Activated CD4-positive, alpha-beta T cell treated with anti-CD3 and anti-CD28 coated beads, Interleukin-2, amount 10 ng/mL, durations not matched to agents 24 days and 14 days (primary cell): Measurements from ENCODE around the gene TRIP6. TPM values are rescaled to one million over a fixed set of nuclear protein-coding genes. Genes with fewer than 3 reads are reported as not detected.
A peak's percentile ranks its signal among the peaks of the same experiment; 100 is the strongest.

ENCODE experiments used
- DNase-seq: peaks from one replicate; pipeline ENCODE4 v3.0.0; 2022
- H3K27ac Mint-ChIP-seq: one replicate; pipeline ENCODE4 v1.8.0; 2022; ENCODE audit warnings: mild to moderate bottlenecking, mixed read lengths
- H3K27me3 Mint-ChIP-seq: one replicate; pipeline ENCODE4 v1.8.0; 2022; ENCODE audit warnings: mixed read lengths
- H3K36me3 Mint-ChIP-seq: one replicate; pipeline ENCODE4 v1.8.0; 2022; ENCODE audit warnings: low read depth, mild to moderate bottlenecking, mixed read lengths
- H3K4me1 Mint-ChIP-seq: one replicate; pipeline ENCODE4 v1.8.0; 2021; ENCODE audit warnings: mixed read lengths
- H3K4me3 Mint-ChIP-seq: one replicate; pipeline ENCODE4 v1.8.0; 2022; ENCODE audit warnings: mild to moderate bottlenecking, moderate library complexity, mixed read lengths
- H3K9me3 Mint-ChIP-seq: one replicate; pipeline ENCODE4 v1.8.0; 2021; ENCODE audit warnings: mixed read lengths
- intact Hi-C: fragments of 100-400 bp; cut with micrococcal nuclease; formaldehyde crosslinking; loops from one replicate; pipeline ENCODE4 v1.15.1; 2023
- total RNA-seq: library from RNA; stranded (reverse); gene quantifications from 2 replicates; pipeline ENCODE4 v1.2.3, GENCODE V29; 2022

Gene TRIP6
- total RNA-seq, 1 donor from 2014 or later, result 42.7 TPM

- Mint-ChIP-seq H3K36me3 (peaks cover 79% of the 10 kb centered on the region), H3K4me3 (peak overlapping the region; percentile 10), H3K27me3 (no peaks in the 10 kb centered on the region), H3K9me3 (no peaks in the 10 kb centered on the region), H3K27ac (peak overlapping the region; percentile 69), H3K4me1 (peaks cover 36% of the 10 kb centered on the region)
- intact Hi-C loops, result no loop called here
- DNase-seq, result no peak
Observed at GRCh38 chr7:100884736-100885439, 17.7 kb downstream of the TRIP6 start.

GRCh38 chr7:100885440-100886141 lies 18.4 kb downstream of the TRIP6 start:
- intact Hi-C loops, result no loop called here
- DNase-seq, result no peak
- Mint-ChIP-seq H3K27ac (peak overlapping the region; percentile 57), H3K4me3 (peak overlapping the region; percentile 10), H3K27me3 (peaks cover 4% of the 10 kb centered on the region), H3K9me3 (no peaks in the 10 kb centered on the region), H3K36me3 (peaks cover 74% of the 10 kb centered on the region), H3K4me1 (peaks cover 40% of the 10 kb centered on the region)

GRCh38 chr7:100886142-100886935 lies 19.2 kb downstream of the TRIP6 start:
- Mint-ChIP-seq H3K36me3 (peaks cover 68% of the 10 kb centered on the region), H3K4me1 (peaks cover 43% of the 10 kb centered on the region), H3K4me3 (peak overlapping the region; percentile 83), H3K27ac (peak overlapping the region; percentile 84), H3K9me3 (no peaks in the 10 kb centered on the region), H3K27me3 (peaks cover 6% of the 10 kb centered on the region)
- DNase-seq, result peak; percentile 56
- intact Hi-C loops, result no loop called here

GRCh38 chr7:100886936-100887515 lies 19.8 kb downstream of the TRIP6 start:
- peak; percentile 73 for DNase-seq
- peaks cover 47% of the 10 kb centered on the region for H3K4me1 Mint-ChIP-seq
- intact Hi-C loops, result no loop called here

GRCh38 chr7:100887516-100888290 lies 20.5 kb downstream of the TRIP6 start:
- H3K36me3 Mint-ChIP-seq, result peaks cover 57% of the 10 kb centered on the region
- intact Hi-C loops, result no loop called here

More at GRCh38 chr7:100886936-100887515, 19.8 kb downstream of the TRIP6 start:
- Mint-ChIP-seq H3K36me3 (peaks cover 62% of the 10 kb centered on the region), H3K9me3 (no peaks in the 10 kb centered on the region), H3K27ac (peak overlapping the region; percentile 87), H3K27me3 (peaks cover 13% of the 10 kb centered on the region), H3K4me3 (peak overlapping the region; percentile 83)

GRCh38 chr7:100888291-100888987 lies 21.3 kb downstream of the TRIP6 start:
- Mint-ChIP-seq H3K4me1 (peaks cover 44% of the 10 kb centered on the region), H3K36me3 (peaks cover 51% of the 10 kb centered on the region), H3K4me3 (peak overlapping the region; percentile 83), H3K9me3 (no peaks in the 10 kb centered on the region), H3K27ac (peak overlapping the region; percentile 87), H3K27me3 (peaks cover 24% of the 10 kb centered on the region)
- DNase-seq, result peak; percentile 64
- intact Hi-C loops, result no loop called here

More at GRCh38 chr7:100887516-100888290, 20.5 kb downstream of the TRIP6 start:
- Mint-ChIP-seq H3K9me3 (no peaks in the 10 kb centered on the region), H3K27ac (peak overlapping the region; percentile 87), H3K4me3 (peak overlapping the region; percentile 83), H3K27me3 (peaks cover 20% of the 10 kb centered on the region), H3K4me1 (peaks cover 48% of the 10 kb centered on the region)
- peak; percentile 89 for DNase-seq

- intact Hi-C loops, result loop anchor here (1.0 kb wide), 1 partner anchor 14 kb away; the partner anchor contains the start of gene SRRT
- Mint-ChIP-seq H3K4me3 (peak within 1 kb of the TSS; percentile 83), H3K4me1 (peaks cover 44% of the 10 kb centered on the region), H3K36me3 (peaks cover 45% of the 10 kb centered on the region), H3K9me3 (no peaks in the 10 kb centered on the region), H3K27ac (peak within 1 kb of the TSS; percentile 87), H3K27me3 (peaks cover 30% of the 10 kb centered on the region)
- peak; percentile 59 for DNase-seq
Observed at GRCh38 chr7:100888988-100889750, 22.0 kb downstream of the TRIP6 start, which contains the start of gene UFSP1. Gene UFSP1 (minus strand): TSS chr7:100889715. CDS start chr7:100889271, 444 bp downstream.

- Mint-ChIP-seq H3K4me1 (peaks cover 38% of the 10 kb centered on the region), H3K36me3 (peaks cover 29% of the 10 kb centered on the region), H3K27me3 (peaks cover 34% of the 10 kb centered on the region), H3K27ac (peak overlapping the region; percentile 77), H3K4me3 (peak overlapping the region; percentile 83), H3K9me3 (no peaks in the 10 kb centered on the region)
- intact Hi-C loops, result loop anchor here (5.0 kb wide), 1 partner anchor 276 kb away; the partner anchor contains the start of gene VGF
- DNase-seq, result peak; percentile 66
Observed at GRCh38 chr7:100890653-100891567, 23.7 kb downstream of the TRIP6 start.

- H3K27ac Mint-ChIP-seq, result peak overlapping the region; percentile 45
Observed at GRCh38 chr7:100891568-100892247, 24.5 kb downstream of the TRIP6 start.

GRCh38 chr7:100892364-100893317 lies 25.5 kb downstream of the TRIP6 start:
- Mint-ChIP-seq H3K36me3 (peaks cover 13% of the 10 kb centered on the region), H3K27me3 (peaks cover 44% of the 10 kb centered on the region), H3K9me3 (no peaks in the 10 kb centered on the region), H3K4me1 (peaks cover 30% of the 10 kb centered on the region), H3K4me3 (no peak overlapping the region), H3K27ac (no peak overlapping the region)
- intact Hi-C loops, result loop anchor here (5.0 kb wide), 1 partner anchor 275 kb away; the partner anchor contains the start of gene VGF
- DNase-seq, result no peak

More at GRCh38 chr7:100891568-100892247, 24.5 kb downstream of the TRIP6 start:
- DNase-seq, result no peak
- intact Hi-C loops, result loop anchor here (5.0 kb wide), 1 partner anchor 276 kb away; the partner anchor contains the start of gene VGF
- Mint-ChIP-seq H3K36me3 (peaks cover 21% of the 10 kb centered on the region), H3K4me3 (peak overlapping the region; percentile 65), H3K9me3 (no peaks in the 10 kb centered on the region), H3K4me1 (peaks cover 39% of the 10 kb centered on the region), H3K27me3 (peaks cover 39% of the 10 kb centered on the region)
